ENCODE data around the gene MITF. TPM values are rescaled to one million over a fixed set of nuclear protein-coding genes. Genes with fewer than 3 reads are reported as not detected.

The MITF gene
- total and polyA plus RNA-seq, 2 of the 4 experiments (the other 2 are of a cell fraction) = 6.5 to 16.7 TPM

DNA sequence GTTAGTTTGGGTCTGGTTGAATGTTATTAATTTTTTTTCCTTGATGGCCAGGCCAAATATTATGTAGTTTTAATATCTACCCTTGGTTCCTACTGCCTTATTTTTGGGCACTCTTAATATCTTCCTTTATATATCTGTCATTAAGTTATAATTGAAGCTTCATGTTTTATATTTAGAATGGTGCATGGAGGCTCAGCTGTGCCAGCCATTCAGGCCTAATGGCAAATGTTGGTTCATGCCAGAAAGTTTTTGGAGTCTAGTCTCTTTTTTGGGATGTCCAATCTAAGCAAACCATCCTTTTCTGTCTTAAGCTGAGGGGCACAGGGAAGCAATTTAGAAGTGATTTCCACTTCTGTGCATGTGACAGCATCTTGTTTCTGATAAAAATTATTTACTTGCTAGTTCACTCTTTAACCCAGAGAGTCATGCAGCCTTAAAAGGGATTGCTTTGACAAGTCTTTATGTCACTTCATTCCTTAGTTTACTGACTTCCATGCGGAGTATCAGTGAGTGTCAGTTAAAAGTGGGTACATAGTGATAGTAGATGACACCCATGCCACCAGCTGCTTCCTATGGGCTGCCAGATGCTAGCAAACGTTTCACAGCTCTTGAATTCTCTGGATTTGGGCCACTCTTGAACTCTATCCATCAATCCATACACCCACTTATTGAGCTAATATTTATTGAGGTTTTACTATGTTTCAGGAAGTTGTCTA lies 33.0 kb downstream of the MITF start (continued):
- TF ChIP-seq CEBPB (IDR thresholded peaks at IDR 0.05; ENCODE audit: low read depth, low read length) = no peak

DNA sequence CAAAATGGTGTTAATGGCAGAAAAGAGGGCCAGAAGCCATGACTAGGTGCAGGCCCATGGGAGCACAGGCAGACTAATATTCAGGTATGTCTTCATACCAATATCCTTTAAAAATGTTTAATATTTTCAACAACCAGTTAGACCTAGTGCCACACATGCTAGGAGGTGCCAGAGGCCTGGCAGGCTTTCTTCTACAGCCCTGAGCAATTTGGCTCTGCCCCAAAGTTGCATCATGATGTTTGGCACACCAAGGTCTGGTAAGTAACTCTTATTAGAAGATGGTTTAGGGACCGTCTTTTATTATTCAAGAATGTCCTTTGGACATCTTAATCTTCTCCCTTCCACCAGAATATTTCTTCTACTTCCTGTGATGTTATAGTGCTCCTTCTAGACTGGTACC lies 34.8 kb downstream of the MITF start:
- Histone ChIP-seq H3K9ac (ENCODE audit: low read depth, low read length) (no peak overlapping the region), H3K4ac (ENCODE audit: low read depth, low read length) (peak overlapping the region; percentile 70), H3K14ac (replicated peaks; ENCODE audit: low read depth, low read length) (no peak overlapping the region), H4K91ac (ENCODE audit: insufficient read depth, low read depth, low read length) (peak overlapping the region; percentile 59), H2AK9ac (replicated peaks; ENCODE audit: low read depth, low read length, poor library complexity) (no peak overlapping the region), H3K18ac (ENCODE audit: low read depth, low read length) (peak overlapping the region; percentile 71), H2BK5ac (ENCODE audit: low read depth, low read length, poor library complexity, severe bottlenecking) (peak overlapping the region; percentile 68), H3K23ac (ENCODE audit: low read depth, low read length) (no peak overlapping the region), H4K5ac (ENCODE audit: low read depth, low read length) (peak overlapping the region; percentile 27), H2BK20ac (ENCODE audit: low read depth, low read length) (peak overlapping the region; percentile 75), H2AFZ (replicated peaks; ENCODE audit: low read length, poor library complexity) (no peak overlapping the region), H4K20me1 (ENCODE audit: insufficient read depth, low read length) (no peaks in the 10 kb centered on the region), H3K36me3 (ENCODE audit: control insufficient read depth, insufficient read depth, low read length) (no peaks in the 10 kb centered on the region), H2AK5ac (ENCODE audit: low read depth, low read length) (peak overlapping the region; percentile 60; the same call in 1 of the 2 replicates), H2BK15ac (ENCODE audit: low read depth, low read length) (peak overlapping the region; percentile 16; the same call in 1 of the 3 replicates), H3K4me1 (ENCODE audit: control insufficient read depth, insufficient read depth, low read length) (peaks cover 21% of the 10 kb centered on the region), H3K79me1 (ENCODE audit: low read depth in 1 of 2, low read length in 2 of 2) (peaks cover 37 to 42% of the 10 kb centered on the region in 2 experiments), H3K27ac (ENCODE audit: insufficient read depth, low read length) (peak overlapping the region; percentile 83; the same call in 1 of the 2 replicates), H3K27me3 (ENCODE audit: control insufficient read depth, insufficient read depth, low read length) (no peaks in the 10 kb centered on the region), H3K4me3 (ENCODE audit: insufficient read depth, low read depth, low read length) (no peak overlapping the region), H3K4me2 (ENCODE audit: low read depth, low read length) (no peak overlapping the region), H3K9me3 (ENCODE audit: control insufficient read depth, insufficient read depth, low read length) (no peaks in the 10 kb centered on the region), H2BK120ac (ENCODE audit: low read depth, low read length) (peak overlapping the region; percentile 35), H3K9me1 (ENCODE audit: insufficient read depth, low read length) (peaks cover 9% of the 10 kb centered on the region), H4K8ac (ENCODE audit: low read depth in 2 of 2, low read length in 2 of 2) (peak overlapping the region; percentile 28 to 36; a peak in 2 of 4 replicates), H3K56ac (ENCODE audit: extremely low read depth, insufficient read depth, low read length) (no peak overlapping the region)
- in situ Hi-C loops (cut with MboI; ENCODE audit: low sequenced_read_pairs) = no loop called here
- ATAC-seq (ENCODE audit: low read depth) = no peak
- intact Hi-C loops (cut with micrococcal nuclease) = no loop called here
- no TSS peak for BruUV-seq (replicated peaks)
- DNase-seq = no peak
- POLR2A ChIA-PET (ENCODE audit: unreplicated experiment) = no interaction called here
- no CpG with 5 or more reads among the region's 1 CpG for WGBS, 2 experiments (ENCODE audit: extremely low coverage in 2 of 2, insufficient read length in 1 of 2)
- dilution Hi-C loops (cut with HindIII; ENCODE audit: low sequenced_read_pairs, unreplicated experiment) = no loop called here
- CTCF ChIA-PET = no interaction called here
- TF ChIP-seq BHLHE40 (IDR thresholded peaks at IDR 0.05; ENCODE audit: low read depth, low read length) = no peak
- no peak for TF ChIP-seq MAFK (IDR thresholded peaks at IDR 0.05; ENCODE audit: low read depth, low read length)
- TF ChIP-seq POLR2A (IDR thresholded peaks at IDR 0.05; ENCODE audit: low read depth, low read length) = no peak
- TF ChIP-seq RFX5 (IDR thresholded peaks at IDR 0.05; ENCODE audit: low read depth, low read length) = no peak
- TF ChIP-seq, protein P1, sequence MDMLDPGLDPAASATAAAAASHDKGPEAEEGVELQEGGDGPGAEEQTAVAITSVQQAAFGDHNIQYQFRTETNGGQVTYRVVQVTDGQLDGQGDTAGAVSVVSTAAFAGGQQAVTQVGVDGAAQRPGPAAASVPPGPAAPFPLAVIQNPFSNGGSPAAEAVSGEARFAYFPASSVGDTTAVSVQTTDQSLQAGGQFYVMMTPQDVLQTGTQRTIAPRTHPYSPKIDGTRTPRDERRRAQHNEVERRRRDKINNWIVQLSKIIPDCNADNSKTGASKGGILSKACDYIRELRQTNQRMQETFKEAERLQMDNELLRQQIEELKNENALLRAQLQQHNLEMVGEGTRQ (IDR thresholded peaks at IDR 0.05; ENCODE audit: low read depth, low read length) = no peak
- no peak for TF ChIP-seq CEBPB (IDR thresholded peaks at IDR 0.05; ENCODE audit: low read depth, low read length)
- TF ChIP-seq NFE2L2 (IDR thresholded peaks at IDR 0.05; ENCODE audit: low read depth, low read length) = no peak
- TF ChIP-seq MXI1 (IDR thresholded peaks at IDR 0.05; ENCODE audit: borderline replicate concordance, low read depth, low read length) = no peak
- TF ChIP-seq FOS (IDR thresholded peaks at IDR 0.05; ENCODE audit: low read depth, low read length) = no peak
- TF ChIP-seq, protein P2, sequence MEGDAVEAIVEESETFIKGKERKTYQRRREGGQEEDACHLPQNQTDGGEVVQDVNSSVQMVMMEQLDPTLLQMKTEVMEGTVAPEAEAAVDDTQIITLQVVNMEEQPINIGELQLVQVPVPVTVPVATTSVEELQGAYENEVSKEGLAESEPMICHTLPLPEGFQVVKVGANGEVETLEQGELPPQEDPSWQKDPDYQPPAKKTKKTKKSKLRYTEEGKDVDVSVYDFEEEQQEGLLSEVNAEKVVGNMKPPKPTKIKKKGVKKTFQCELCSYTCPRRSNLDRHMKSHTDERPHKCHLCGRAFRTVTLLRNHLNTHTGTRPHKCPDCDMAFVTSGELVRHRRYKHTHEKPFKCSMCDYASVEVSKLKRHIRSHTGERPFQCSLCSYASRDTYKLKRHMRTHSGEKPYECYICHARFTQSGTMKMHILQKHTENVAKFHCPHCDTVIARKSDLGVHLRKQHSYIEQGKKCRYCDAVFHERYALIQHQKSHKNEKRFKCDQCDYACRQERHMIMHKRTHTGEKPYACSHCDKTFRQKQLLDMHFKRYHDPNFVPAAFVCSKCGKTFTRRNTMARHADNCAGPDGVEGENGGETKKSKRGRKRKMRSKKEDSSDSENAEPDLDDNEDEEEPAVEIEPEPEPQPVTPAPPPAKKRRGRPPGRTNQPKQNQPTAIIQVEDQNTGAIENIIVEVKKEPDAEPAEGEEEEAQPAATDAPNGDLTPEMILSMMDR (conservative IDR thresholded peaks at IDR 0.05; ENCODE audit: low read depth, low read length) = no peak
- no peak for TF ChIP-seq ELK1 (IDR thresholded peaks at IDR 0.05; ENCODE audit: borderline replicate concordance, low read depth, low read length)
- TF ChIP-seq RCOR1 (IDR thresholded peaks at IDR 0.05; ENCODE audit: insufficient replicate concordance, low read length) = no peak
- TF ChIP-seq SMC3 (IDR thresholded peaks at IDR 0.05; ENCODE audit: low read depth, low read length) = no peak

Data from IMR-90 (cell line).